Right cardiac atrium (tissue), 5 donors: Measurements from ENCODE around the gene FOXD1. TPM values are rescaled to one million over a fixed set of nuclear protein-coding genes. Genes with fewer than 3 reads are reported as not detected.
A peak's percentile ranks its signal among the peaks of the same experiment; 100 is the strongest.

Experiments used
- ATAC-seq, 2 donors: fragments of 200-7000 bp; cut with Tn5 transposase; one replicate each; pipeline versions ENCODE4 v1.8.0 to v1.9.1; 2020; ENCODE audit warnings: moderate library complexity in 2 of 2, mild to moderate bottlenecking in 1 of 2
- DNase-seq, 3 donors: peaks; one replicate each; pipeline ENCODE4 v3.0.0-alpha.2; 2020
- H3K27ac ChIP-seq: one replicate; pipeline ENCODE4 v1.5.1; 2013; ENCODE audit warnings: mild to moderate bottlenecking, low read length, control low read depth, moderate library complexity
- H3K27me3 ChIP-seq: one replicate; pipeline ENCODE4 v1.6.1; 2013; ENCODE audit not compliant: control insufficient read depth, insufficient read depth
- H3K4me1 ChIP-seq: one replicate; pipeline ENCODE4 v1.6.1; 2013; ENCODE audit warnings: low read length; ENCODE audit not compliant: control insufficient read depth, insufficient read depth
- H3K4me3 ChIP-seq: one replicate; pipeline ENCODE4 v1.5.1; 2013; ENCODE audit warnings: low read length, control low read depth
- H3K9me3 ChIP-seq: one replicate; pipeline ENCODE4 v1.6.1; 2013; ENCODE audit warnings: low read length; ENCODE audit not compliant: control insufficient read depth
- WGBS: extraction: QIAGEN DNeasy Blood & Tissue Kit; methylation state at CpG from one replicate; pipeline ENCODE4 v1.1.7; 2013; 5-methylcytosine and 5-hydroxymethylcytosine counted together
- intact Hi-C, 4 donors: fragments of 100-400 bp; cut with DNase I; formaldehyde crosslinking; loops; one replicate each; pipeline versions ENCODE4 v1.11.0 to v1.14.0; 2022 to 2023
- polyA plus RNA-seq: library from polyadenylated mRNA; stranded (reverse); fragments of 200-250 nt; gene quantifications from one replicate; pipeline ENCODE4 v1.2.3, GENCODE V29; 2013
- total RNA-seq, 4 donors: library from RNA; stranded (reverse); fragmentation: NEBNext Ultra II Directional; extraction: Animal tissue kit (Norgen Biotek cat#: 25700); gene quantifications; one replicate each; pipeline ENCODE4 v1.2.1, GENCODE V29; 2021
- donor health status: healthy with polysubstance abuse.
- donor health status: DM: no; HTN: yes; CAD: no.
- donor health status: DM: no; HTN: no; CAD: no.
- donor health status: DM: no; HTN: yes; CAD: no; lungs with severe emphysema.
- donor health status: DM: yes; HTN: yes; CAD: no.

Gene FOXD1
- total and polyA plus RNA-seq, 5 donors: 0.14 TPM; not detected in 4

GRCh38 chr5:73437777-73438644 is 10.6 kb downstream of the FOXD1 start:
- no peaks in the 10 kb centered on the region for H3K9me3 ChIP-seq
- DNase-seq (no peak), ATAC-seq (no peak)
- peaks cover 10% of the 10 kb centered on the region for H3K27me3 ChIP-seq
- WGBS: 8% methylated on average over 18 of the region's 18 CpGs
- intact Hi-C loops: no loop called here
- H3K4me1 ChIP-seq: no peaks in the 10 kb centered on the region
- H3K27ac ChIP-seq: no peak overlapping the region
- H3K4me3 ChIP-seq: peak overlapping the region; percentile 7

DNA sequence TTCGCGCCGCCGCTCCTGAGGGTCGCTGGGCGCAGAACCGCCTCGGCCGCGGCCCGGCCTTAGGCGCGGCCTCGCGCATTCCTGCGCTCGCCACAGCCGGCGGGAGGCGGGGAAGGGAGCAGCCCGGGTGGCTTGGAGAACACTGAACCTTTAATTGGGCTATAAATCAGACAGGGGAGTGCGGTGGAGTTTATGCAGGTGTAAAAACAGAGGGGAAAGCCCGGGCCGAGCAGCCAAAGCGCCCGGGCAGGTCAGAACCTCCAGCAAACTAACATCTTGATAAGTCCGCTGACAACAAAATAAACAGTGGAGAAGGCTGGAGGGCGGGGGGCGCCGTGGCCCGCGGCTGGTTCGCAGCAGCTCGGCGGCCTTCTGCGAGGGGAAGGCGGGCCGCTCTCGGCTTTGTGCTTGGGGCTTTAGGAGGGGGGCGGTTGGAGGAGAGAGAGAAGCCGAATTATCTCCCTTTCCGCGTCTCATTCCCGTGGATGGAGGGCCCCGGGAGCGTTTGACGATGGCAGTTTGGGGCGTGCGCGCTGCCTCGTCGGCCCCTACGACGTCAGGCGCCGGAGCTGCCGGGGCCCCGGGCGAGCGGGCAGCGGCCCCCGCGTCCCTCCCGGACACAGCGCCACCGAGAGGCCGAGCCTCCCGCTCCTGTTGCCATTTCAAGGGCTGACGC is 11.3 kb downstream of the FOXD1 start:
- WGBS: 3% methylated on average over 69 of the region's 69 CpGs
- Histone ChIP-seq H3K4me1 (no peaks in the 10 kb centered on the region), H3K27me3 (peaks cover 10% of the 10 kb centered on the region), H3K27ac (no peak overlapping the region), H3K9me3 (no peaks in the 10 kb centered on the region), H3K4me3 (peak overlapping the region; percentile 7)
- DNase-seq (peak in 1 of 3 donors; percentile 24), ATAC-seq (peak in 1 of 2 donors; percentile 43)
- intact Hi-C loops: no loop called here

- peak in 1 of 2 donors; percentile 25 for ATAC-seq
- H3K27me3 ChIP-seq: peaks cover 9% of the 10 kb centered on the region
- 3% methylated on average over 66 of the region's 66 CpGs for WGBS
- DNase-seq: peak; percentile 16 to 55 (median 41)
- no peak overlapping the region for H3K27ac ChIP-seq
- peak overlapping the region; percentile 7 for H3K4me3 ChIP-seq
- intact Hi-C loops: no loop called here
- H3K9me3 ChIP-seq: no peaks in the 10 kb centered on the region
- no peaks in the 10 kb centered on the region for H3K4me1 ChIP-seq
These were observed 12.0 kb downstream of the FOXD1 start for GRCh38 chr5:73436535-73437100.

DNA sequence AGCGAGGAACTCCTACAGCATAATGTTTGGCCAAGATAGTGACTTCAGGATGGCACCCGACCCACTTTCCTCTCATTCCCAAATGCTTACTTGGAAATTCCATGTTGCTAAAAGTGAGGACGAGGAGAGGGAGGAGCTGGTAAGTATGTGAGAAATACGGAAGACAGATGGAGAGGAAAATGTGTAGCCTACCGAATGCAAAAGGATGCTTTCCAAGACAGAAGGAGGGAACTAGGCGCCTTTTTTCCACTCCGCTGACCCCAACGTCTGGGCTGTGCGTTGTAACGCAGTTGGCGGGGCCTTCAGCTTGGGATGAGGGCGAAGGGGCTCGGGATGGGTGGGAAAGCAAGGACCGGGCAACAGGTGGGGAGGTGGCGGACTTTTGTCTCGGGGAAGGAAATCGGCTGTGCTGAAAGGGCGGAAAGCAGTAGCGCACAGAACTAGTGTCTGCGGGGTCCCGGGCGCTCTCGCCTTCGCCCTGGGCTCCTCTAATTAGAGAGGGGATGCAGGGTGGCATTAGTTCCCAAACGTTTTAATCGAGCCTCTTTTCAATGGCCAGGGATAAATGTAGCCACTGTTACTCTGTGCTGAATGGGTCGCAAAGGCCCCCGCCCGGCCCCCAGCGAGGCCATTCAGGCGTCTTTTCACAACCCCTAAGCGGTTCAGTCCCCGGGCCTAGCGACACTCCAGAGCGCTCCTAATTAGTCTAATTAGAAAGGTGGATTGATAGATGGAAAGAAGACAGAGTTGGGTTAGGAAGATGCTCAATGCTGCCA is 12.6 kb downstream of the FOXD1 start:
- ATAC-seq: no peak
- no peaks in the 10 kb centered on the region for H3K4me1 ChIP-seq
- WGBS: 20% methylated on average over 35 of the region's 35 CpGs
- H3K27me3 ChIP-seq: peaks cover 7% of the 10 kb centered on the region
- intact Hi-C loops: no loop called here
- no peak for DNase-seq
- H3K27ac ChIP-seq: no peak overlapping the region
- H3K4me3 ChIP-seq: no peak overlapping the region
- no peaks in the 10 kb centered on the region for H3K9me3 ChIP-seq

GRCh38 chr5:73434907-73435306 is 13.7 kb downstream of the FOXD1 start:
- Histone ChIP-seq H3K9me3 (no peaks in the 10 kb centered on the region), H3K27ac (no peak overlapping the region), H3K4me3 (no peak overlapping the region), H3K27me3 (peaks cover 7% of the 10 kb centered on the region), H3K4me1 (no peaks in the 10 kb centered on the region)
- DNase-seq (no peak), ATAC-seq (no peak)
- intact Hi-C loops: no loop called here
- 57% methylated on average over 1 of the region's 1 CpG for WGBS

DNA sequence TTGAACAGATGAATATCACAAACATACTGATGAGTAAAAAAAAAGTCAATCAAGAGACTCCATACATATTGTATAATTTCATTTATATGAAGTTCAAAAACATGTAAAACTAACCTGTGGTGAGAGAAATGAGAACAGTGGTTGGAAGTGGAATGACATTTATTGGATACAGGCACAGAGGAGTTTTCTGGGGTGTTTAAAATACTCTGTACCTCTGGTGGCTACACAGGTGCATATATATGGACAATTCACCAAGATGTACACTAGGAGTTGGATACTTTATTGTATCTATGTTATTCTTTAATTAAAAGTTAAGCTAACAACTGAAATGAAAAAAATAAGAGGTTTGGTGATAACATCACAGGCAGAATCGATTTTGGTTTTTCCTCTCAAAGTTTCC is 14.1 kb downstream of the FOXD1 start:
- DNase-seq (no peak), ATAC-seq (no peak)
- Histone ChIP-seq H3K27ac (no peak overlapping the region), H3K4me3 (no peak overlapping the region), H3K27me3 (peaks cover 7% of the 10 kb centered on the region), H3K4me1 (no peaks in the 10 kb centered on the region), H3K9me3 (no peaks in the 10 kb centered on the region)
- WGBS: 26% methylated on average over 1 of the region's 1 CpG
- intact Hi-C loops: no loop called here

DNA sequence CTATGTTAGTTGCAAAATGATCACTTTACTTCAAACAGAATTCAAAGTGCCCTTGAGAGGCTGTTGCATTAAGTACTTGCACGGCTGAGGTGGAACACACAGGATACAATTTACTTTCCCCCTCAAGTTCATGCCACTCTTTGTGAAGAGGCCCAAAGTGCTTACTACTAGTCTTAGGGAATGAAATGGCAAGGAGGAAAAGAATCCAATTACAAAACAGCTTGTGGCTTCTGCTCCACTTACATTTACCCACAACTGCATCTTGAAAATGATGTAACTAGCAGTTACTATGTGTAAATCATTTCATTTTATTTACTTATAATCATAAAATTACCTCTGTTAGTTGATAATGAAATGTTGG is 14.6 kb downstream of the FOXD1 start:
- Histone ChIP-seq H3K4me1 (no peaks in the 10 kb centered on the region), H3K27ac (no peak overlapping the region), H3K9me3 (no peaks in the 10 kb centered on the region), H3K27me3 (peaks cover 5% of the 10 kb centered on the region), H3K4me3 (no peak overlapping the region)
- ATAC-seq (no peak), DNase-seq (no peak)
- WGBS: 34% methylated on average over 1 of the region's 1 CpG
- intact Hi-C loops: no loop called here

DNA sequence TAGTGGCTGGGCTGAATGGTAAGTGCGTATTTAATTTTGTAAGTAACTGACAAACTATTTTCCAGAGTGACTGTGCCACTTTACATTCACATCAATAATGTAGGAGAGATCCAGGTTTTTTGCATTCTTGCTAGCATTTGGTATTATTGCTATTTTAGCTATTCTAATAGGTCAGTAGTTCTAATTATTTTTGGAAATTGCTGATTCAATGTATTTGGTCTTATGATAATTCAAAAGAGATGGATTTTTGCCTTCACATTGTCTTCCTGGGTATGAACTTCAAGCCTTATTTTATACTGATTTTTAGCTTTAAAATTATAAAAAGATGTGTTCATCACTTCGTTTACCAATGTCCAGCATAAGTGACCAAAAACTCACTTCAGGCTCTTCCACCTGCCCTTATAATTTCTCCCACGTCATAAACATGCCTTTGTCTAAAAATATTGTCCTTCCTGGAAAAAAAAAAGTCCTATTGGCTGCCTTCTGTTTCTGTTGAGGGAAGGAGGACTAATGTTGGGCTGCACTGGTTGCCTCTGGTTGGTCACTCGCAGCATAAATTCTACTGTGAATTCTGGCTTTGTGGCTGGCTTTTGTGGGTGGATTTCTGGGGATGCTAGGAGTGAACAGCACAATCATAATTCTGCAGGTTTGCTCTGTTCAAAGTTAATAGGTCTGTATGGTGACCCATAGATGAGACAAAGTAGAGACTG is 15.2 kb downstream of the FOXD1 start:
- no peak for ATAC-seq
- intact Hi-C loops: no loop called here

GRCh38 chr5:73431204-73431851 is 17.2 kb downstream of the FOXD1 start:
- ATAC-seq: no peak
- H3K27me3 ChIP-seq: peaks cover 6% of the 10 kb centered on the region

More for the DNA sequence above, 15.2 kb downstream of the FOXD1 start:
- Histone ChIP-seq H3K4me1 (no peaks in the 10 kb centered on the region), H3K9me3 (no peaks in the 10 kb centered on the region), H3K4me3 (no peak overlapping the region), H3K27me3 (peaks cover 2% of the 10 kb centered on the region), H3K27ac (no peak overlapping the region)
- DNase-seq: no peak
- 49% methylated on average over 4 of the region's 4 CpGs for WGBS

GRCh38 chr5:73426034-73426433 is 22.5 kb downstream of the FOXD1 start:
- Histone ChIP-seq H3K4me1 (no peaks in the 10 kb centered on the region), H3K9me3 (no peaks in the 10 kb centered on the region), H3K4me3 (no peak overlapping the region), H3K27me3 (peaks cover 17% of the 10 kb centered on the region), H3K27ac (no peak overlapping the region)
- intact Hi-C loops: no loop called here
- ATAC-seq: no peak
- DNase-seq: no peak
- WGBS: 83% methylated on average over 3 of the region's 3 CpGs

More at GRCh38 chr5:73431204-73431851, 17.2 kb downstream of the FOXD1 start:
- H3K27ac ChIP-seq: no peak overlapping the region
- no peaks in the 10 kb centered on the region for H3K9me3 ChIP-seq
- no peaks in the 10 kb centered on the region for H3K4me1 ChIP-seq
- H3K4me3 ChIP-seq: no peak overlapping the region
- DNase-seq: no peak
- intact Hi-C loops: no loop called here
